Stimulated activated CD8-positive, alpha-beta memory T cell treated with anti-CD3 and anti-CD28 coated beads, Interleukin-4, amount 100 ng/mL, for 24 hours (primary cell): ENCODE data around the gene PPFIBP2.
"Not testable (repeated sequence)": the region's sequence is repeated elsewhere in the genome, so short reads cannot be mapped to it uniquely, and the experiment has no call there.

Experiments
- DNase-seq: peaks from one replicate; pipeline ENCODE4 v3.0.0-alpha.2; 2020; ENCODE audit warnings: low read depth

Gene PPFIBP2

GRCh38 chr11:7499081-7499480 lies 14.7 kb upstream of the PPFIBP2 start:
- DNase-seq = no peak

- DNase-seq = no peak
Observed at GRCh38 chr11:7500251-7500650, 13.5 kb upstream of the PPFIBP2 start.

- no peak for DNase-seq
Observed at GRCh38 chr11:7501251-7501650, 12.5 kb upstream of the PPFIBP2 start.

- DNase-seq = no peak
Observed at GRCh38 chr11:7501894-7502293, 11.9 kb upstream of the PPFIBP2 start.

GRCh38 chr11:7506243-7506642 lies 7.6 kb upstream of the PPFIBP2 start:
- no peak for DNase-seq

- no peak for DNase-seq
Observed at GRCh38 chr11:7508087-7508486, 5.7 kb upstream of the PPFIBP2 start.

GRCh38 chr11:7509966-7510365 lies 3.8 kb upstream of the PPFIBP2 start:
- no peak for DNase-seq

- DNase-seq = no peak
Observed at GRCh38 chr11:7511401-7511800, 2.4 kb upstream of the PPFIBP2 start.

GRCh38 chr11:7512525-7513233 lies 1.1 kb upstream of the PPFIBP2 start:
- DNase-seq = no peak

GRCh38 chr11:7514099-7514591 lies 346 bp downstream of the PPFIBP2 start:
- DNase-seq = no peak

GRCh38 chr11:7515447-7515886 lies 1.7 kb downstream of the PPFIBP2 start:
- no peak for DNase-seq

GRCh38 chr11:7516475-7516874 lies 2.7 kb downstream of the PPFIBP2 start:
- no peak for DNase-seq

- not testable (repeated sequence) for DNase-seq
Observed at GRCh38 chr11:7517743-7518142, 3.9 kb downstream of the PPFIBP2 start.

- DNase-seq = no peak
Observed at GRCh38 chr11:7518811-7519562, 5.2 kb downstream of the PPFIBP2 start.

GRCh38 chr11:7520011-7520942 lies 6.5 kb downstream of the PPFIBP2 start:
- no peak for DNase-seq

GRCh38 chr11:7520981-7521487 lies 7.2 kb downstream of the PPFIBP2 start:
- DNase-seq = no peak

- DNase-seq = no peak
Observed at GRCh38 chr11:7522121-7522520, 8.3 kb downstream of the PPFIBP2 start.

- no peak for DNase-seq
Observed at GRCh38 chr11:7522546-7522945, 8.7 kb downstream of the PPFIBP2 start.

GRCh38 chr11:7523416-7524210 lies 9.8 kb downstream of the PPFIBP2 start:
- no peak for DNase-seq

- DNase-seq = no peak
Observed at GRCh38 chr11:7524462-7525235, 10.8 kb downstream of the PPFIBP2 start.
